SK-N-SH treated with all-trans-retinoic acid at 6 μM for 48 hours (cell line): ENCODE data around the gene HDDC3.

Experiments
- ATAC-seq: fragments of 200-7000 bp; cut with Tn5 transposase; 3 replicates; pipeline ENCODE4 v1.9.1; 2020; ENCODE audit warnings: mild to moderate bottlenecking, moderate library complexity
- ARNTL ChIP-seq: fragments of 450-650 bp; formaldehyde crosslinking; IDR thresholded peaks from 2 replicates; pipeline ENCODE4 v1.5.0; 2020; ENCODE audit warnings: low read depth, mild to moderate bottlenecking, moderate library complexity, borderline replicate concordance
- BACH2 ChIP-seq: fragments of 250-450 bp; sonication (Bioruptor Pico); IDR thresholded peaks from 2 replicates; pipeline ENCODE4 v1.9.0; 2021; ENCODE audit warnings: mild to moderate bottlenecking, borderline replicate concordance
- CREB5 ChIP-seq: fragments of 250-450 bp; sonication (Bioruptor Pico); IDR thresholded peaks from 2 replicates; pipeline ENCODE4 v1.5.1; 2020; ENCODE audit warnings: low read depth, mild to moderate bottlenecking, moderate library complexity
- CSRNP3 ChIP-seq: fragments of 250-450 bp; sonication (Bioruptor Pico); IDR thresholded peaks from 2 replicates; pipeline ENCODE4 v1.5.1; 2021; ENCODE audit warnings: mild to moderate bottlenecking, moderate library complexity
- ESRRG ChIP-seq: fragments of 250-450 bp; sonication (Bioruptor Pico); IDR thresholded peaks from 2 replicates; pipeline ENCODE4 v1.6.1; 2021; ENCODE audit warnings: mild to moderate bottlenecking
- GLIS3 ChIP-seq: fragments of 250-450 bp; sonication (Bioruptor Pico); IDR thresholded peaks from 2 replicates; pipeline ENCODE4 v1.5.0; 2020; ENCODE audit warnings: mild to moderate bottlenecking, moderate library complexity
- OSR1 ChIP-seq: fragments of 250-450 bp; sonication (Bioruptor Pico); IDR thresholded peaks from 2 replicates; pipeline ENCODE4 v1.8.0; 2022; ENCODE audit warnings: moderate library complexity, mild to moderate bottlenecking, inconsistent platforms
- PATZ1 ChIP-seq: fragments of 250-450 bp; sonication (Bioruptor Pico); IDR thresholded peaks from 2 replicates; pipeline ENCODE4 v1.8.0; 2020; ENCODE audit warnings: mild to moderate bottlenecking, moderate library complexity, borderline replicate concordance
- POU6F1 ChIP-seq: fragments of 250-450 bp; sonication (Bioruptor Pico); IDR thresholded peaks from 2 replicates; pipeline ENCODE4 v1.8.0; 2021; ENCODE audit warnings: low read depth, mild to moderate bottlenecking, moderate library complexity, borderline replicate concordance
- PPARA ChIP-seq: fragments of 250-450 bp; sonication (Bioruptor Pico); IDR thresholded peaks from 2 replicates; pipeline ENCODE4 v1.5.0; 2020; ENCODE audit warnings: mild to moderate bottlenecking, borderline replicate concordance
- RARB ChIP-seq: fragments of 250-450 bp; sonication (Bioruptor Pico); IDR thresholded peaks from 2 replicates; pipeline ENCODE4 v1.8.0; 2021; ENCODE audit warnings: mild to moderate bottlenecking, moderate library complexity
- SNAI2 ChIP-seq: fragments of 250-450 bp; sonication (Bioruptor Pico); IDR thresholded peaks from 2 replicates; pipeline ENCODE4 v1.5.0; 2020; ENCODE audit warnings: mild to moderate bottlenecking, moderate library complexity
- TCF4 ChIP-seq: fragments of 250-450 bp; sonication (Bioruptor Pico); IDR thresholded peaks from 2 replicates; pipeline ENCODE4 v1.8.0; 2021; ENCODE audit warnings: mild to moderate bottlenecking, moderate library complexity, borderline replicate concordance
- TSHZ2 ChIP-seq: fragments of 250-450 bp; sonication (Bioruptor Pico); IDR thresholded peaks from 2 replicates; pipeline ENCODE4 v1.5.0; 2020; ENCODE audit warnings: mild to moderate bottlenecking, moderate library complexity
- ZC3H10 ChIP-seq: fragments of 250-450 bp; sonication (Bioruptor Pico); IDR thresholded peaks from 2 replicates; pipeline ENCODE4 v1.5.1; 2021; ENCODE audit warnings: mild to moderate bottlenecking, moderate library complexity
- ZFP3 ChIP-seq: fragments of 250-450 bp; sonication (Bioruptor Pico); IDR thresholded peaks from 2 replicates; pipeline ENCODE4 v1.5.0; 2020; ENCODE audit warnings: mild to moderate bottlenecking, moderate library complexity
- ZFP30 ChIP-seq: fragments of 450-650 bp; formaldehyde crosslinking; IDR thresholded peaks from 2 replicates; pipeline ENCODE4 v1.5.0; 2022; ENCODE audit warnings: mild to moderate bottlenecking, moderate library complexity
- ZNF565 ChIP-seq: fragments of 450-650 bp; formaldehyde crosslinking; conservative IDR thresholded peaks from 2 replicates; pipeline ENCODE4 v1.5.0; 2020; ENCODE audit warnings: low read depth, mild to moderate bottlenecking, moderate library complexity
- ZNF70 ChIP-seq: fragments of 450-650 bp; formaldehyde crosslinking; IDR thresholded peaks from 2 replicates; pipeline ENCODE4 v1.5.0; 2020; ENCODE audit warnings: mild to moderate bottlenecking, moderate library complexity
- ZNF8 ChIP-seq: fragments of 450-650 bp; formaldehyde crosslinking; IDR thresholded peaks from 2 replicates; pipeline ENCODE4 v1.5.0; 2020; ENCODE audit warnings: mild to moderate bottlenecking, moderate library complexity

The HDDC3 gene

GRCh38 chr15:90955624-90956273 is 23.4 kb upstream of the HDDC3 start:
- TF ChIP-seq BACH2 (CRISPR knock-in tag) (no peak), CREB5 (CRISPR knock-in tag) (no peak), SNAI2 (CRISPR knock-in tag) (no peak), TCF4 (no peak), ZC3H10 (CRISPR knock-in tag) (no peak), TSHZ2 (CRISPR knock-in tag) (no peak), ZFP30 (CRISPR knock-in tag) (no peak), PPARA (CRISPR knock-in tag) (no peak), ZNF8 (CRISPR knock-in tag) (no peak), RARB (no peak), ZNF70 (CRISPR knock-in tag) (no peak), PATZ1 (CRISPR knock-in tag) (no peak), ZFP3 (no peak), CSRNP3 (no peak), GLIS3 (CRISPR knock-in tag) (no peak), ZNF565 (CRISPR knock-in tag) (no peak), POU6F1 (CRISPR knock-in tag) (no peak), ARNTL (CRISPR knock-in tag) (no peak), OSR1 (CRISPR knock-in tag) (no peak)
- no peak for ATAC-seq

- TF ChIP-seq ZNF70 (CRISPR knock-in tag) (0 out of 2 replicates have a peak, but pooled peaks have one; percentile 54), RARB (0 out of 2 replicates have a peak, but pooled peaks have one; percentile 29), TSHZ2 (CRISPR knock-in tag) (no peak), ZFP30 (CRISPR knock-in tag) (no peak), POU6F1 (CRISPR knock-in tag) (0 out of 2 replicates have a peak, but pooled peaks have one; percentile 24), SNAI2 (CRISPR knock-in tag) (peak; percentile 19; the same call in 1 of the 2 replicates), GLIS3 (CRISPR knock-in tag) (0 out of 2 replicates have a peak, but pooled peaks have one; percentile 70), ZFP3 (peak; percentile 70; the same call in 1 of the 2 replicates), ESRRG (CRISPR knock-in tag) (no peak)
- TF ChIP-seq, all 23 proteins: peak for 6
- ATAC-seq: peak; percentile 92
These were observed 22.6 kb upstream of the HDDC3 start, which contains the start of gene RCCD1 for GRCh38 chr15:90954712-90955623. Gene RCCD1 (plus strand): TSS chr15:90954884. CDS start chr15:90956735, 1,851 bp downstream.
